ENCODE results near the gene LRRC4C. TPM values are rescaled to one million over a fixed set of nuclear protein-coding genes. Genes with fewer than 3 reads are reported as not detected.

Gene LRRC4C
- total RNA-seq, 1 donor from 2014 or later: 2.7 TPM

GRCh38 chr11:41437006-41437490 is 22.4 kb downstream of the LRRC4C start:
- Histone ChIP-seq H3K4me3 (no peak overlapping the region), H4K20me1 (ENCODE audit: low read depth) (no peaks in the 10 kb centered on the region), H3K27me3 (no peaks in the 10 kb centered on the region), H3K9ac (no peak overlapping the region), H3K79me2 (ENCODE audit: low read depth) (no peaks in the 10 kb centered on the region), H3K36me3 (no peaks in the 10 kb centered on the region), H2AFZ (replicated peaks) (no peak overlapping the region), H3K9me3 (ENCODE audit: low read depth) (no peaks in the 10 kb centered on the region), H3K27ac (no peak overlapping the region), H3F3A (ENCODE audit: low read depth) (no peaks in the 10 kb centered on the region), H3K4me1 (no peaks in the 10 kb centered on the region), H3K4me2 (no peak overlapping the region)
- peaks cover 2% of the 10 kb centered on the region for H3K27me3 Mint-ChIP-seq (ENCODE audit: insufficient read depth, low read depth)
- H3K36me3 Mint-ChIP-seq: no peaks in the 10 kb centered on the region
- H3K27ac Mint-ChIP-seq: no peak overlapping the region
- no peak for TF ChIP-seq CTCF (IDR thresholded peaks at IDR 0.05)
- TF ChIP-seq EZH2 (IDR thresholded peaks at IDR 0.05): no peak
- TF ChIP-seq EZH2phosphoT487 (IDR thresholded peaks at IDR 0.05): no peak
- H3K4me1 Mint-ChIP-seq: no peaks in the 10 kb centered on the region
- H3K9me3 Mint-ChIP-seq: peaks cover 3% of the 10 kb centered on the region
- no peak for DNase-seq (ENCODE audit: low spot score)
- H3K4me3 Mint-ChIP-seq: no peak overlapping the region

- H3K9ac ChIP-seq: no peak overlapping the region
- H3K36me3 ChIP-seq: no peaks in the 10 kb centered on the region
- no peak overlapping the region for H2AFZ ChIP-seq (replicated peaks)
- H3K36me3 Mint-ChIP-seq: no peaks in the 10 kb centered on the region
- H3K4me3 ChIP-seq: no peak overlapping the region
- H3K79me2 ChIP-seq (ENCODE audit: low read depth): no peaks in the 10 kb centered on the region
- no peak overlapping the region for H3K27ac Mint-ChIP-seq
- H3K9me3 ChIP-seq (ENCODE audit: low read depth): no peaks in the 10 kb centered on the region
- no peaks in the 10 kb centered on the region for H3K4me1 ChIP-seq
- H3F3A ChIP-seq (ENCODE audit: low read depth): no peaks in the 10 kb centered on the region
- TF ChIP-seq EZH2 (IDR thresholded peaks at IDR 0.05) (no peak), EZH2phosphoT487 (IDR thresholded peaks at IDR 0.05) (no peak), CTCF (IDR thresholded peaks at IDR 0.05) (no peak)
- H3K9me3 Mint-ChIP-seq: peaks cover 3% of the 10 kb centered on the region
- peaks cover 2% of the 10 kb centered on the region for H3K27me3 Mint-ChIP-seq (ENCODE audit: insufficient read depth, low read depth)
- H4K20me1 ChIP-seq (ENCODE audit: low read depth): no peaks in the 10 kb centered on the region
- DNase-seq (ENCODE audit: low spot score): no peak
- H3K4me2 ChIP-seq: no peak overlapping the region
- no peak overlapping the region for H3K4me3 Mint-ChIP-seq
- H3K4me1 Mint-ChIP-seq: no peaks in the 10 kb centered on the region
- H3K27me3 ChIP-seq: no peaks in the 10 kb centered on the region
- H3K27ac ChIP-seq: no peak overlapping the region
Observed at GRCh38 chr11:41435531-41435930, 23.9 kb downstream of the LRRC4C start.

GRCh38 chr11:41431784-41432183 is 27.7 kb downstream of the LRRC4C start:
- no peak overlapping the region for H3K4me3 Mint-ChIP-seq
- H3K9me3 Mint-ChIP-seq: no peaks in the 10 kb centered on the region
- no peaks in the 10 kb centered on the region for H3K27me3 ChIP-seq
- no peaks in the 10 kb centered on the region for H3K4me1 Mint-ChIP-seq
- H3K4me2 ChIP-seq: no peak overlapping the region
- H3K27ac ChIP-seq: no peak overlapping the region
- H3F3A ChIP-seq (ENCODE audit: low read depth): no peaks in the 10 kb centered on the region
- peak; percentile 50 for DNase-seq (ENCODE audit: low spot score)
- TF ChIP-seq CTCF (IDR thresholded peaks at IDR 0.05) (peak; percentile 80), EZH2phosphoT487 (IDR thresholded peaks at IDR 0.05) (no peak), EZH2 (IDR thresholded peaks at IDR 0.05) (no peak)
- H4K20me1 ChIP-seq (ENCODE audit: low read depth): no peaks in the 10 kb centered on the region
- no peaks in the 10 kb centered on the region for H3K9me3 ChIP-seq (ENCODE audit: low read depth)
- H3K4me1 ChIP-seq: peaks cover 3% of the 10 kb centered on the region
- no peaks in the 10 kb centered on the region for H3K27me3 Mint-ChIP-seq (ENCODE audit: insufficient read depth, low read depth)
- no peaks in the 10 kb centered on the region for H3K36me3 ChIP-seq
- H3K4me3 ChIP-seq: no peak overlapping the region
- H3K9ac ChIP-seq: no peak overlapping the region
- no peaks in the 10 kb centered on the region for H3K79me2 ChIP-seq (ENCODE audit: low read depth)
- H3K27ac Mint-ChIP-seq: no peak overlapping the region
- H3K36me3 Mint-ChIP-seq: no peaks in the 10 kb centered on the region
- H2AFZ ChIP-seq (replicated peaks): no peak overlapping the region
